OCI-LY7 (cell line): Measurements from ENCODE around the gene KCNQ5. TPM values are rescaled to one million over a fixed set of nuclear protein-coding genes. Genes with fewer than 3 reads are reported as not detected.

Source experiments
- BruUV-seq: library from RNA; stranded (reverse); fragments of 400-500 nt; replicated peaks from 2 replicates; lab custom pipeline; 2021; lab: Mats Ljungman, UMichigan
- CTCF ChIA-PET: fragments of 300-600 bp; sonication (Branson Sonifier 250); formaldehyde crosslinking; loops from one replicate; lab custom pipeline; 2022; ENCODE audit warnings: antibody characterized with exemption; ENCODE audit not compliant: unreplicated experiment; lab: Charles Lee
- POLR2A ChIA-PET: fragments of 300-600 bp; sonication (Branson Sonifier 250); formaldehyde crosslinking; loops from one replicate; lab custom pipeline; 2022; ENCODE audit warnings: antibody characterized with exemption; lab: Charles Lee
- DNase-seq: peaks from one replicate; pipeline ENCODE4 v3.0.0-alpha.2; 2015; ENCODE audit warnings: low spot score
- H2AFZ ChIP-seq: fragments of 200-600 bp; sonication (generic), shearing (Covaris generic); 2 replicates; pipeline ENCODE4 v1.6.1; 2014; ENCODE audit warnings: mild to moderate bottlenecking, antibody characterized with exemption, low read length, moderate library complexity
- H3K27ac ChIP-seq: fragments of 200-600 bp; sonication (generic); 2 replicates; pipeline ENCODE4 v1.5.1; 2014; ENCODE audit warnings: mixed run types, low read depth, mild to moderate bottlenecking, moderate library complexity, low read length, inconsistent platforms; ENCODE audit not compliant: poor library complexity, severe bottlenecking
- H3K36me3 ChIP-seq: fragments of 200-600 bp; sonication (generic); 2 replicates; pipeline ENCODE4 v1.6.1; 2014; ENCODE audit warnings: mild to moderate bottlenecking, antibody characterized with exemption, low read length, moderate library complexity, mixed read lengths; ENCODE audit not compliant: insufficient read depth
- H3K4me1 ChIP-seq: fragments of 200-600 bp; sonication (generic); 2 replicates; pipeline ENCODE4 v1.5.1; 2014; ENCODE audit warnings: mild to moderate bottlenecking, low read length; ENCODE audit not compliant: insufficient read depth, poor library complexity, severe bottlenecking
- H3K4me2 ChIP-seq: fragments of 200-600 bp; sonication (generic); 2 replicates; pipeline ENCODE4 v1.6.1; 2014; ENCODE audit warnings: mild to moderate bottlenecking, low read length
- H3K4me3 ChIP-seq: fragments of 200-600 bp; sonication (generic); 2 replicates; pipeline ENCODE4 v1.5.1; 2014; ENCODE audit warnings: mild to moderate bottlenecking, low read depth, low read length; ENCODE audit not compliant: poor library complexity, severe bottlenecking
- H3K79me2 ChIP-seq: fragments of 200-600 bp; sonication (generic); 2 replicates; pipeline ENCODE4 v1.6.1; 2016; ENCODE audit warnings: low read depth, mild to moderate bottlenecking, low read length, moderate library complexity, mixed read lengths; ENCODE audit not compliant: insufficient read depth
- H3K9me2 ChIP-seq: fragments of 200-600 bp; sonication (generic); 2 replicates; pipeline ENCODE4 v1.6.1; 2016; ENCODE audit warnings: mild to moderate bottlenecking, low read length, mixed read lengths; ENCODE audit not compliant: insufficient read depth
- H3K9me3 ChIP-seq: fragments of 200-600 bp; sonication (generic); 2 replicates; pipeline ENCODE4 v1.6.1; 2014; ENCODE audit warnings: mild to moderate bottlenecking, mixed run types, low read length, mixed read lengths
- H4K20me1 ChIP-seq: fragments of 200-600 bp; sonication (generic); 2 replicates; pipeline ENCODE4 v1.6.1; 2014; ENCODE audit warnings: mild to moderate bottlenecking, antibody characterized with exemption, low read length, moderate library complexity, mixed read lengths; ENCODE audit not compliant: insufficient read depth
- EZH2phosphoT487 ChIP-seq: fragments of 200-600 bp; sonication (generic); IDR thresholded peaks from 2 replicates; pipeline ENCODE4 v1.6.1; 2018; ENCODE audit warnings: low read depth, borderline replicate concordance, mild to moderate bottlenecking, mixed run types, antibody characterized with exemption, low read length, moderate library complexity, mixed read lengths
- intact Hi-C: fragments of 100-400 bp; cut with micrococcal nuclease; formaldehyde crosslinking; loops from one replicate; pipeline ENCODE4 v1.10.0; 2022; ENCODE audit not compliant: unreplicated experiment
- total RNA-seq, 2 experiments: library from RNA; depleted of rRNA in 1 of 2; stranded (reverse); fragments of >200 nt in 1 of 2; shearing (Covaris generic) in 1 of 2; gene quantifications; 2 replicates each; pipeline ENCODE4 v1.2.3, GENCODE V29; 2014 to 2022
- TF ChIP-seq, protein P1 (sequence below): fragments of 200-600 bp; sonication (generic); conservative IDR thresholded peaks from 2 replicates; pipeline ENCODE4 v1.5.1; 2014; ENCODE audit warnings: mild to moderate bottlenecking, antibody characterized with exemption, low read length, moderate library complexity, mixed read lengths

The KCNQ5 gene
- total RNA-seq, 2 experiments from 2014 or later, result 26.1 to 29.7 TPM

DNA sequence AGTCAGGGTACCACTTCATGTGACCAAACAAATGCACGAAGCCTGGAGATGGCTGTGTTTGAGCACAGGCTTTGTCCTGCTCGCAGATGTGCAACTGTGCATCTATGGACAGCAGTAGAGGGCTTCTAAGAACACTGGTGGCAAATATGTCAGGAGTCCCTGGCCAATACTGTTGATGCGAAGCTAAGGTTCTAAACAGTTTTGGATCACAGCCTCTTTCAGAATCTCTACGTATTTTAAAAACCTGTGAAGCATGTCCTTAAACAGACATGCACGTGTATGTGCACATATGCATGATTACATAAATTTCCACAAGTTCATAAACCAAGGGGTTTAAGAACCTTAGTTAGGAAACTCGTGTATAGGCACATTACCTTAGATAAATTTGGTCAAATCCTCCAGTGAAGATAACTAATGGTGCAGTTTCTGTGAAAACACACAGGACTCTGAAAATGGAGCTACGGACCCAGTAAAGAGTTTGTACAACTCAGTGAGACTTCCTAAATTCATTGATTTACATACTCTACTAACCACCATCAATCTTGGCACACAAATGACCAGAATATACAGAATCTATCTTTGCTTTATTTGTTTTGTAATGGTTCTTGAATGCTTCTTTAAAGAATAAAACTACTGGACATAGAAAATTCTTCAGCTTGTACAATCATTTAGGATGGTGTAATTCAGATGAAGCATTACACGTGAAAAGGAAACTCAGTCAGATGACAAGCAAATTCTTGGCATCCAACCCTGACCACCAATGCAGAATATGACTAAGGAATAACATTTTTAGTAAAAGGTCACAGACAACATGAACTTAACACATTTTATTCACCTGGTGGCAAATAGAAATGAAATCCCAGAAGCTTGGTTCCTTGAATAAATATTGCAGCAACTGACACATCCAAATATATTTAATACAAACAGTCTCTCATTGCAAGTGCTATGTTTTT is 27.4 kb downstream of the KCNQ5 start:
- H3K4me2 ChIP-seq, result peak overlapping the region; percentile 39
- H3K4me3 ChIP-seq, result no peak overlapping the region
- peaks cover 37% of the 10 kb centered on the region for H3K4me1 ChIP-seq
- DNase-seq, result no peak
- ChIA-PET CTCF (interaction anchor here (1.2 kb wide), 1 partner anchor 29 kb away, joined by 3 read pairs; no protein-coding TSS in a partner anchor), POLR2A (interaction anchor here (0.5 to 1.8 kb wide), 9 partner anchors 9 to 814 kb away, joined by 3 to 10 read pairs (median 4); no protein-coding TSS in a partner anchor)
- BruUV-seq, result no TSS peak
- no peak overlapping the region for H2AFZ ChIP-seq
- no peaks in the 10 kb centered on the region for H3K9me2 ChIP-seq
- peaks cover 90% of the 10 kb centered on the region; the same call in 1 of the 2 replicates for H3K79me2 ChIP-seq
- intact Hi-C loops, result no loop called here
- H4K20me1 ChIP-seq, result peaks cover 18% of the 10 kb centered on the region; the same call in 1 of the 2 replicates
- H3K27ac ChIP-seq, result no peak overlapping the region
- H3K9me3 ChIP-seq, result no peaks in the 10 kb centered on the region
- no peak for TF ChIP-seq EZH2phosphoT487
- H3K36me3 ChIP-seq, result peaks cover 27% of the 10 kb centered on the region; the same call in 1 of the 2 replicates

DNA sequence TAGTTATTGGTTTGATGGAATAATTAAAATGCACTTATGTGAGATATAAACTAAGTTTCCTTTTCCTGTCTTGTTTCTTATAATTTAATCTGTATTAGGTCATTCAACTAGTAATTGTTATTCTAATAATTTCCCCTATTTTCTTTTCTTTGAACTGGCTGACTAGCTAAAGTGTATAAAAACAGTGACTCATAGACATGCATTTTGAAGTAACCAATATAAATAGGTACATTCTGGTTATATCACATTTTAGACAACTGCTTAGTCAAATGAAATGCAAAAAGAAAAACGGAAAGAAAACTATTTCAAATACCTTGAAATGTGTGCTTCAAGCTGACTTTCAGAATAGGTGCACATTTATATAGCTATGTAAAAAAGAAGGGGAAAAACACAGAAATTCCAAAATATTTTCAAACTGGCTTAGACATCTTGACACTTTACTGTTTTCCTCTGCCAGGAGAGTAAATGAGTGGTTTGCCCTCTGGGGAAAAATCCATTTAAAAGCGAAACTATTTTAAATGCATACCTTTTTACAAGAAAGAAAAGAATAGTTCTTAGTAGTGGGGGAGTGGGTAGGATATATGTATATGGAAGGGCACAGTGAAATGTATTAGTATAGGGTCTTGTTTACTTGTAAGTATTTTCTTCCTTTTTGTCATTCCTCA is 28.3 kb downstream of the KCNQ5 start:
- Histone ChIP-seq H3K36me3 (peaks cover 27% of the 10 kb centered on the region; the same call in 1 of the 2 replicates), H4K20me1 (peaks cover 18% of the 10 kb centered on the region; the same call in 1 of the 2 replicates), H3K4me2 (0 out of 2 replicates have a peak overlapping the region, but pooled peaks have one; percentile 39), H3K4me1 (peaks cover 37% of the 10 kb centered on the region), H3K79me2 (peaks cover 87% of the 10 kb centered on the region; the same call in 1 of the 2 replicates), H3K9me2 (no peaks in the 10 kb centered on the region), H3K4me3 (no peak overlapping the region), H3K27ac (no peak overlapping the region), H2AFZ (no peak overlapping the region), H3K9me3 (no peaks in the 10 kb centered on the region)
- CTCF ChIA-PET, result interaction anchor here (1.1 to 1.2 kb wide), 2 partner anchors 30 to 34 kb away, joined by 3 read pairs; no protein-coding TSS in a partner anchor
- POLR2A ChIA-PET, result interaction anchor here (0.5 to 1.8 kb wide), 9 partner anchors 10 to 813 kb away, joined by 3 to 10 read pairs (median 4); no protein-coding TSS in a partner anchor
- no TSS peak for BruUV-seq
- DNase-seq, result no peak
- TF ChIP-seq, protein P1, sequence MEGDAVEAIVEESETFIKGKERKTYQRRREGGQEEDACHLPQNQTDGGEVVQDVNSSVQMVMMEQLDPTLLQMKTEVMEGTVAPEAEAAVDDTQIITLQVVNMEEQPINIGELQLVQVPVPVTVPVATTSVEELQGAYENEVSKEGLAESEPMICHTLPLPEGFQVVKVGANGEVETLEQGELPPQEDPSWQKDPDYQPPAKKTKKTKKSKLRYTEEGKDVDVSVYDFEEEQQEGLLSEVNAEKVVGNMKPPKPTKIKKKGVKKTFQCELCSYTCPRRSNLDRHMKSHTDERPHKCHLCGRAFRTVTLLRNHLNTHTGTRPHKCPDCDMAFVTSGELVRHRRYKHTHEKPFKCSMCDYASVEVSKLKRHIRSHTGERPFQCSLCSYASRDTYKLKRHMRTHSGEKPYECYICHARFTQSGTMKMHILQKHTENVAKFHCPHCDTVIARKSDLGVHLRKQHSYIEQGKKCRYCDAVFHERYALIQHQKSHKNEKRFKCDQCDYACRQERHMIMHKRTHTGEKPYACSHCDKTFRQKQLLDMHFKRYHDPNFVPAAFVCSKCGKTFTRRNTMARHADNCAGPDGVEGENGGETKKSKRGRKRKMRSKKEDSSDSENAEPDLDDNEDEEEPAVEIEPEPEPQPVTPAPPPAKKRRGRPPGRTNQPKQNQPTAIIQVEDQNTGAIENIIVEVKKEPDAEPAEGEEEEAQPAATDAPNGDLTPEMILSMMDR, result no peak
- TF ChIP-seq EZH2phosphoT487, result no peak
- intact Hi-C loops, result no loop called here

DNA sequence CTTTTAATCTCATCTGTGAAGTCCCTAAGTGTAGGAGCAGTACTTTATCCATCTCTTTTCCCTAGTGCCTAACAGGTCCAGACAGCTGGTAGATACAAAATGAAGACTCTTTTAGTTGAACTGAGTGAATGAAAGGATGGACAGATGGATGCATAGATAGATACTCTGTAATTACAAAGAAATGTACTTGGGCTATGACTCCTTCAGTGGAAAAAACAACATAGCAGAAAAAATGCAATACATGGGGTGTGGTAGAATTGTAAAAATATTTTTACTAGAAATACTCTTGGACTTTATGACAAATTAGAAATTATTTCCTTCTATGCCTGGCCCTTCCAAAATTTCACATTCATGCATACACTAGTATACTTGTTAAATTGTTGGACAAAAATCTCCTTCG is 29.3 kb downstream of the KCNQ5 start:
- Histone ChIP-seq H3K27ac (no peak overlapping the region), H3K4me1 (peaks cover 37% of the 10 kb centered on the region), H3K9me3 (no peaks in the 10 kb centered on the region), H4K20me1 (peaks cover 18% of the 10 kb centered on the region; the same call in 1 of the 2 replicates), H3K4me3 (no peak overlapping the region), H3K4me2 (no peak overlapping the region), H3K79me2 (peaks cover 87% of the 10 kb centered on the region; the same call in 1 of the 2 replicates), H3K9me2 (no peaks in the 10 kb centered on the region), H2AFZ (no peak overlapping the region), H3K36me3 (peaks cover 24% of the 10 kb centered on the region; the same call in 1 of the 2 replicates)
- no peak for DNase-seq
- BruUV-seq, result no TSS peak
- no peak for TF ChIP-seq EZH2phosphoT487
- TF ChIP-seq, protein P1, result no peak
- intact Hi-C loops, result no loop called here
- CTCF ChIA-PET, result interaction anchor here (1.1 kb wide), 1 partner anchor 35 kb away, joined by 3 read pairs; no protein-coding TSS in a partner anchor
- POLR2A ChIA-PET, result interaction anchor here (0.7 to 1.7 kb wide), 3 partner anchors 13 to 558 kb away, joined by 3 to 5 read pairs (median 3); no protein-coding TSS in a partner anchor
